ENCODE results near the gene KCNIP3. TPM values are rescaled to one million over a fixed set of nuclear protein-coding genes. Genes with fewer than 3 reads are reported as not detected.

KCNIP3 gene
- polyA plus RNA-seq, 1 of the 3 experiments (the other 2 are of a cell fraction) = 0.97 TPM

GRCh38 chr2:95344215-95344583 is 47.1 kb downstream of the KCNIP3 start (continued):
- TF ChIP-seq, protein P1, sequence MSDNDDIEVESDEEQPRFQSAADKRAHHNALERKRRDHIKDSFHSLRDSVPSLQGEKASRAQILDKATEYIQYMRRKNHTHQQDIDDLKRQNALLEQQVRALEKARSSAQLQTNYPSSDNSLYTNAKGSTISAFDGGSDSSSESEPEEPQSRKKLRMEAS (IDR thresholded peaks at IDR 0.05; ENCODE audit: low read depth) = no peak
- TF ChIP-seq EZH2phosphoT487 (IDR thresholded peaks at IDR 0.05; ENCODE audit: borderline replicate concordance, low read depth) (no peak), USF2 (IDR thresholded peaks at IDR 0.05; ENCODE audit: borderline replicate concordance, low read depth, low read length) (no peak)

- DNase-seq = no peak
- TF ChIP-seq NFIC (IDR thresholded peaks at IDR 0.05; ENCODE audit: borderline replicate concordance) = no peak
- TF ChIP-seq, protein P2, sequence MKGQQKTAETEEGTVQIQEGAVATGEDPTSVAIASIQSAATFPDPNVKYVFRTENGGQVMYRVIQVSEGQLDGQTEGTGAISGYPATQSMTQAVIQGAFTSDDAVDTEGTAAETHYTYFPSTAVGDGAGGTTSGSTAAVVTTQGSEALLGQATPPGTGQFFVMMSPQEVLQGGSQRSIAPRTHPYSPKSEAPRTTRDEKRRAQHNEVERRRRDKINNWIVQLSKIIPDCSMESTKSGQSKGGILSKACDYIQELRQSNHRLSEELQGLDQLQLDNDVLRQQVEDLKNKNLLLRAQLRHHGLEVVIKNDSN (IDR thresholded peaks at IDR 0.05; ENCODE audit: borderline replicate concordance, low read depth) = no peak
- TF ChIP-seq MEF2A (IDR thresholded peaks at IDR 0.05; ENCODE audit: borderline replicate concordance, low read depth) = no peak
- TF ChIP-seq CHD2 (IDR thresholded peaks at IDR 0.05; ENCODE audit: low read length, partially characterized antibody) = no peak
- no peak for TF ChIP-seq ELF1 (IDR thresholded peaks at IDR 0.05)
- TF ChIP-seq RXRA (IDR thresholded peaks at IDR 0.05; ENCODE audit: borderline replicate concordance, low read depth) = no peak
- no peak for TF ChIP-seq TAF1 (IDR thresholded peaks at IDR 0.05; ENCODE audit: borderline replicate concordance, low read depth, low read length)
- TF ChIP-seq, protein P3, sequence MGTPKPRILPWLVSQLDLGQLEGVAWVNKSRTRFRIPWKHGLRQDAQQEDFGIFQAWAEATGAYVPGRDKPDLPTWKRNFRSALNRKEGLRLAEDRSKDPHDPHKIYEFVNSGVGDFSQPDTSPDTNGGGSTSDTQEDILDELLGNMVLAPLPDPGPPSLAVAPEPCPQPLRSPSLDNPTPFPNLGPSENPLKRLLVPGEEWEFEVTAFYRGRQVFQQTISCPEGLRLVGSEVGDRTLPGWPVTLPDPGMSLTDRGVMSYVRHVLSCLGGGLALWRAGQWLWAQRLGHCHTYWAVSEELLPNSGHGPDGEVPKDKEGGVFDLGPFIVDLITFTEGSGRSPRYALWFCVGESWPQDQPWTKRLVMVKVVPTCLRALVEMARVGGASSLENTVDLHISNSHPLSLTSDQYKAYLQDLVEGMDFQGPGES (IDR thresholded peaks at IDR 0.05; ENCODE audit: low read depth, low read length) = no peak
- TF ChIP-seq RAD21 (IDR thresholded peaks at IDR 0.05; ENCODE audit: low read length) = no peak
- TF ChIP-seq MXI1 (IDR thresholded peaks at IDR 0.05; ENCODE audit: low read depth, low read length) = no peak
- TF ChIP-seq EZH2phosphoT487 (IDR thresholded peaks at IDR 0.05; ENCODE audit: borderline replicate concordance, low read depth) = no peak
- TF ChIP-seq PBX3 (IDR thresholded peaks at IDR 0.05) = no peak
- TF ChIP-seq TEAD4 (IDR thresholded peaks at IDR 0.05; ENCODE audit: borderline replicate concordance, insufficient read depth) = no peak
- Histone ChIP-seq H3K27ac (ENCODE audit: low read depth in 2 of 2, low read length in 1 of 2) (no peak overlapping the region), H3K9me2 (no peaks in the 10 kb centered on the region), H3K9me3 (no peaks in the 10 kb centered on the region), H3K4me1 (ENCODE audit: control insufficient read depth in 1 of 2, insufficient read depth in 2 of 2, low read depth in 1 of 2, low read length in 1 of 2) (peaks cover 4 to 7% of the 10 kb centered on the region in 2 experiments; a peak in 2 of 4 replicates), H3F3A (replicated peaks; ENCODE audit: insufficient read depth) (no peaks in the 10 kb centered on the region), H3K9ac (no peak overlapping the region), H4K20me1 (ENCODE audit: insufficient read depth) (no peaks in the 10 kb centered on the region), H3K79me2 (ENCODE audit: insufficient read depth) (no peaks in the 10 kb centered on the region), H3K4me2 (no peak overlapping the region), H3K4me3 (ENCODE audit: low read depth in 2 of 2, low read length in 1 of 2) (no peak overlapping the region), H3K27me3 (ENCODE audit: insufficient read depth) (peaks cover 66% of the 10 kb centered on the region), H2AFZ (ENCODE audit: low read depth) (no peak overlapping the region), H3K36me3 (replicated peaks in 1 of 2; ENCODE audit: control insufficient read depth in 1 of 2, insufficient read depth in 2 of 2, low read length in 1 of 2) (no peaks in the 10 kb centered on the region)
- ChIA-PET CTCF (interaction anchor here (0.6 to 3.6 kb wide), 18 partner anchors 11 to 185 kb away, joined by 3 to 40 read pairs (median 4); partner anchors contain the start of gene ZNF514), POLR2A (no interaction called here)
- 50% methylated on average over 2 of the region's 4 CpGs for WGBS (ENCODE audit: low lambda C conversion rate)
These were observed 47.5 kb downstream of the KCNIP3 start for GRCh38 chr2:95344656-95345055.
